HG02970 (cell line): ENCODE data around the gene OGDH.
A peak's percentile ranks its signal among the peaks of the same experiment; 100 is the strongest.
"Not testable (repeated sequence)": the region's sequence is repeated elsewhere in the genome, so short reads cannot be mapped to it uniquely, and the experiment has no call there.

Experiments
- ATAC-seq: cut with Tn5 transposase; IDR thresholded peaks from one replicate; pipeline ENCODE4 v1.9.1; 2021; ENCODE audit warnings: mild to moderate bottlenecking, moderate library complexity, moderate number of reproducible peaks; ENCODE audit not compliant: unreplicated experiment, low FRiP score

OGDH gene

GRCh38 chr7:44727937-44728262 lies 121.5 kb downstream of the OGDH start:
- ATAC-seq, result no peak

- no peak for ATAC-seq
Observed at GRCh38 chr7:44729949-44730590, 123.6 kb downstream of the OGDH start.

- not testable (repeated sequence) for ATAC-seq
Observed at GRCh38 chr7:44732971-44733370, 126.5 kb downstream of the OGDH start.

- ATAC-seq, result no peak
Observed at GRCh38 chr7:44733708-44734481, 127.5 kb downstream of the OGDH start.

- no peak for ATAC-seq
Observed at GRCh38 chr7:44735403-44736165, 129.2 kb downstream of the OGDH start.

- ATAC-seq, result no peak
Observed at GRCh38 chr7:44736896-44737295, 130.5 kb downstream of the OGDH start.

GRCh38 chr7:44738051-44738723 lies 131.8 kb downstream of the OGDH start:
- no peak for ATAC-seq

- no peak for ATAC-seq
Observed at GRCh38 chr7:44738876-44739665, 132.6 kb downstream of the OGDH start.

- no peak for ATAC-seq
Observed at GRCh38 chr7:44740055-44740454, 133.6 kb downstream of the OGDH start.

- no peak for ATAC-seq
Observed at GRCh38 chr7:44743750-44744149, 137.3 kb downstream of the OGDH start.

GRCh38 chr7:44748045-44748947 lies 141.9 kb downstream of the OGDH start, which contains the start of gene ZMIZ2:
Gene ZMIZ2 (plus strand): TSS chr7:44748847. CDS start chr7:44756250, 7,403 bp downstream.
- ATAC-seq, result peak; percentile 74

- peak; percentile 12 for ATAC-seq
Observed at GRCh38 chr7:44748948-44749731, 142.7 kb downstream of the OGDH start.

- no peak for ATAC-seq
Observed at GRCh38 chr7:44749992-44750391, 143.6 kb downstream of the OGDH start.

GRCh38 chr7:44750424-44750823 lies 144.0 kb downstream of the OGDH start:
- ATAC-seq, result no peak

- ATAC-seq, result peak; percentile 41
Observed at GRCh38 chr7:44750921-44751571, 144.6 kb downstream of the OGDH start.

- no peak for ATAC-seq
Observed at GRCh38 chr7:44752822-44753221, 146.4 kb downstream of the OGDH start.

- no peak for ATAC-seq
Observed at GRCh38 chr7:44754802-44755697, 148.6 kb downstream of the OGDH start.
